Kidney epithelial cell (primary cell): ENCODE results near the gene LGALS9C. TPM values are rescaled to one million over a fixed set of nuclear protein-coding genes. Genes with fewer than 3 reads are reported as not detected.
"Not testable (repeated sequence)": the region's sequence is repeated elsewhere in the genome, so short reads cannot be mapped to it uniquely, and the experiment has no call there.

Source experiments
- DNase-seq: peaks from one replicate; pipeline ENCODE4 v3.0.0-alpha.2; 2010; ENCODE audit warnings: low read depth
- H3K27me3 ChIP-seq: 2 replicates; pipeline ENCODE4 v1.6.0; 2011; ENCODE audit warnings: low read length; ENCODE audit not compliant: control insufficient read depth, insufficient read depth
- H3K36me3 ChIP-seq: 2 replicates; pipeline ENCODE4 v1.5.1; 2011; ENCODE audit warnings: low read length; ENCODE audit not compliant: control insufficient read depth, insufficient read depth
- H3K4me3 ChIP-seq: 2 replicates; pipeline ENCODE4 v1.5.1; 2011; ENCODE audit warnings: low read depth, mild to moderate bottlenecking, control low read depth, low read length
- total RNA-seq: library from RNA; depleted of rRNA; stranded (reverse); fragments of >200 nt; gene quantifications from 2 replicates; pipeline ENCODE4 v1.2.3, GENCODE V29; 2015

The LGALS9C gene
- total RNA-seq, 1 donor from 2014 or later = not detected

DNA sequence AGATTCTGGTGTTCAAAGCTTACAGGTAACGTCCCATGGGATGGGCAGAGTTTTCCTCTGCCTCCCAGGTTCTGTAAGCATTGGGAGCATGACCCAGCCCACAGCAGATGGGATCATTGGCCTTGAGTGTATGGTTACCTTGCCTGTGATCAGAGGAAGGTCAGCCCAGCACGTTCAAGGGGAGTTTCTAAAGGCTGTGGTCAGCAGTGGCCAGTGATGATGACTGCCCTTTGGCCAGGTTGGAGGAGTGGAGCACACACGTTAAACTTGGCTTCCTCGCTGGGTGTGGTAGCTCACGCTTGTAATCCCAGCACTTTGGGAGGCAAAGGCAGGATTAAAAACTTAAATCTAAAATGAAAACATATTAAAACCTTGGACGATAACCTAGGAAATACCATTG is 51.8 kb downstream of the LGALS9C start:
- H3K36me3 ChIP-seq, DNase-seq, H3K27me3 ChIP-seq, H3K4me3 ChIP-seq: not testable (repeated sequence)

DNA sequence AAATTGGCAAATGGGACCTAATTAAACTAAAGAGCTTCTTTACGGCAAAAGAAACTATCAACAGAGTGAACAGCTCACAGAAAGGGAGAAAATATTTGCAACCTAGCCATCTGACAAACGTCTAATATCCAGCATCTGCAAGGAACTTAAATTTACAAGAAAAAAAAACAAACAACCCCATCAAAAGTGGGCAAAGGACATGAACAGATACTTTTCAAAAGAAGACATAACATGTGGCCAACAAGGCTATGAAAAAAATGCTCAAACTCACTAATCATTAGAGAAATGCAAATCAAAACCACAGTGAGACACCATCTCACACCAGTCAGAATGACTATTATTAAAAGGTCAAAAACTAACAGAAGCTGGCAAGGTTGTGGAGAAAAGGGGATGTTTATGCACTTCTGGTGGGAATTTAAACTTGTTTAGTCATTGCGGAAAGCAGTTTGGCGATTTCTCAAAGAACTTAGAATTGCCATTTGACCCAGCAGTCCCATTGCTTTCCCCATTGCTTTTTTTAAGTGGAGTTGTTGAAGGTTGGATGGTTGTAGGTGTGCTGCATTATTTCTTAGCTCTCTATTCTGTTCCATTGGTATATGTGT is 52.4 kb downstream of the LGALS9C start:
- not testable (repeated sequence) for H3K36me3 ChIP-seq, H3K4me3 ChIP-seq, H3K27me3 ChIP-seq, DNase-seq

GRCh38 chr17:18530405-18530804 is 53.8 kb downstream of the LGALS9C start:
- not testable (repeated sequence) for H3K27me3 ChIP-seq, H3K36me3 ChIP-seq, DNase-seq, H3K4me3 ChIP-seq

- H3K36me3 ChIP-seq, H3K27me3 ChIP-seq, H3K4me3 ChIP-seq, DNase-seq: not testable (repeated sequence)
These were observed 65.6 kb downstream of the LGALS9C start for GRCh38 chr17:18542234-18542633.

DNA sequence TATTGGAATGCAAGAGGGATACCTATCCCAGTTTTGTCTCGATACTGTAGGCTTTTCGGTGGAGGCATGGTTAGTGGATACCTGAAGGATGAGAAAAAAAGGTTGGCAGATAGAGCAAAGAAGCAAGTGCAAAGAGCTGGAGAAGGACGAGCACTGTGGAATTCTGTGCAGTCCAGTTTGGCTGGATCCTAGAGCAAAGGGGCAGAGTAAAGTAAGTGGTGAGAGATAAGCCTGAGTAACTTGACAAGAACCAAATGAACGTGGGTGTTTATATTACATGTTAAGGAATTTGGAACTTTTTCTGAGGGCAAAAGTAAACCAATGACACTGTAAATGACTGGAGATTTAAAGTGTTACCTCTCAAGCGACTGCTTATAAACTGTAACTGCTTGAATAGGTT is 66.3 kb downstream of the LGALS9C start:
- H3K4me3 ChIP-seq, H3K36me3 ChIP-seq, DNase-seq, H3K27me3 ChIP-seq: not testable (repeated sequence)

Other genes starting within 250 kb of the LGALS9C start
- 512 and 579 TPM in 2 replicates for gene FLII, start 218.1 kb upstream of the LGALS9C start, total RNA-seq
- gene MIEF2, start 216.1 kb upstream of the LGALS9C start, total RNA-seq = 29.6 and 78.8 TPM in 2 replicates
- gene TOP3A, start 161.8 kb upstream of the LGALS9C start, total RNA-seq = 28.2 and 35.6 TPM in 2 replicates
- 30.2 and 30.8 TPM in 2 replicates for gene SMCR8, start 161.5 kb upstream of the LGALS9C start, total RNA-seq
- gene SHMT1, start 113.2 kb upstream of the LGALS9C start, total RNA-seq = 13.0 and 15.5 TPM in 2 replicates
- 1.1 TPM in 1 of 2 replicates, not detected in the other for gene EVPLL, start 99.0 kb upstream of the LGALS9C start, total RNA-seq
- gene TBC1D28, start 167.6 kb downstream of the LGALS9C start, total RNA-seq = not detected in 2 replicates
- gene FOXO3B, start 205.5 kb downstream of the LGALS9C start, total RNA-seq = 18.2 and 18.6 TPM in 2 replicates